SK-MEL-5 (cell line): ENCODE measurements around the gene HELZ. TPM values are rescaled to one million over a fixed set of nuclear protein-coding genes. Genes with fewer than 3 reads are reported as not detected.

Experiments
- DNase-seq: peaks from one replicate; pipeline ENCODE4 v3.0.0-alpha.2; 2016; ENCODE audit warnings: low read depth, low spot score
- in situ Hi-C: cut with HindIII; loops from 2 replicates; pipeline ENCODE4 v1.10.0; 2016; ENCODE audit warnings: low sequenced_read_pairs, high pct_unique_total_duplicates, low pct_unique_long_range_greater_than_20kb
- total RNA-seq: library from RNA; depleted of rRNA; stranded (reverse); fragments of >200 nt; shearing (Covaris generic); gene quantifications from 2 replicates; pipeline ENCODE4 v1.2.3, GENCODE V29; 2014

Gene HELZ
- total RNA-seq, 1 experiment from 2014 or later: 45.7 TPM

GRCh38 chr17:67092291-67092690 lies 152.7 kb downstream of the HELZ start:
- in situ Hi-C loops: no loop called here
- no peak for DNase-seq

GRCh38 chr17:67090341-67090740 lies 154.7 kb downstream of the HELZ start:
- no peak for DNase-seq
- in situ Hi-C loops: no loop called here

GRCh38 chr17:67088639-67089038 lies 156.4 kb downstream of the HELZ start:
- in situ Hi-C loops: no loop called here

GRCh38 chr17:67085406-67085805 lies 159.6 kb downstream of the HELZ start:
- in situ Hi-C loops: no loop called here
- DNase-seq: no peak

More at GRCh38 chr17:67088639-67089038, 156.4 kb downstream of the HELZ start:
- DNase-seq: no peak

- in situ Hi-C loops: no loop called here
- no peak for DNase-seq
Measured at GRCh38 chr17:67082107-67082506, 162.9 kb downstream of the HELZ start.

GRCh38 chr17:67080804-67081203 lies 164.2 kb downstream of the HELZ start:
- no peak for DNase-seq
- in situ Hi-C loops: no loop called here

- in situ Hi-C loops: no loop called here
- DNase-seq: no peak
Measured at GRCh38 chr17:67079491-67079890, 165.5 kb downstream of the HELZ start.

- DNase-seq: no peak
- in situ Hi-C loops: no loop called here
Measured at GRCh38 chr17:67078292-67078691, 166.7 kb downstream of the HELZ start.

- no peak for DNase-seq
- in situ Hi-C loops: no loop called here
Measured at GRCh38 chr17:67076290-67076689, 168.7 kb downstream of the HELZ start.

- in situ Hi-C loops: no loop called here
- no peak for DNase-seq
Measured at GRCh38 chr17:67074781-67075180, 170.2 kb downstream of the HELZ start.

GRCh38 chr17:67072885-67073284 lies 172.1 kb downstream of the HELZ start:
- DNase-seq: no peak
- in situ Hi-C loops: no loop called here

- no peak for DNase-seq
- in situ Hi-C loops: no loop called here
Measured at GRCh38 chr17:67071595-67071994, 173.4 kb downstream of the HELZ start.

- no peak for DNase-seq
- in situ Hi-C loops: no loop called here
Measured at GRCh38 chr17:67069603-67070136, 175.3 kb downstream of the HELZ start.

GRCh38 chr17:67068999-67069398 lies 176.0 kb downstream of the HELZ start:
- in situ Hi-C loops: no loop called here
- DNase-seq: no peak

GRCh38 chr17:67067571-67068482 lies 177.2 kb downstream of the HELZ start:
- DNase-seq: no peak
- in situ Hi-C loops: no loop called here

- no peak for DNase-seq
- in situ Hi-C loops: no loop called here
Measured at GRCh38 chr17:67066717-67067116, 178.3 kb downstream of the HELZ start.

- in situ Hi-C loops: no loop called here
Measured at GRCh38 chr17:67063141-67063540, 181.9 kb downstream of the HELZ start.

GRCh38 chr17:67059372-67059771 lies 185.6 kb downstream of the HELZ start:
- in situ Hi-C loops: no loop called here
- DNase-seq: no peak

More at GRCh38 chr17:67063141-67063540, 181.9 kb downstream of the HELZ start:
- no peak for DNase-seq

- in situ Hi-C loops: no loop called here
- no peak for DNase-seq
Measured at GRCh38 chr17:67058036-67058435, 187.0 kb downstream of the HELZ start.
